ENCODE measurements around the gene INCENP. TPM values are rescaled to one million over a fixed set of nuclear protein-coding genes. Genes with fewer than 3 reads are reported as not detected.
A peak's percentile ranks its signal among the peaks of the same experiment; 100 is the strongest.

INCENP gene
- total and polyA plus RNA-seq, 10 of the 15 experiments (the other 5 are each of a cell fraction or from before 2014, with no cell fraction given): 1.4 to 96.8 (median 29.0) TPM

DNA sequence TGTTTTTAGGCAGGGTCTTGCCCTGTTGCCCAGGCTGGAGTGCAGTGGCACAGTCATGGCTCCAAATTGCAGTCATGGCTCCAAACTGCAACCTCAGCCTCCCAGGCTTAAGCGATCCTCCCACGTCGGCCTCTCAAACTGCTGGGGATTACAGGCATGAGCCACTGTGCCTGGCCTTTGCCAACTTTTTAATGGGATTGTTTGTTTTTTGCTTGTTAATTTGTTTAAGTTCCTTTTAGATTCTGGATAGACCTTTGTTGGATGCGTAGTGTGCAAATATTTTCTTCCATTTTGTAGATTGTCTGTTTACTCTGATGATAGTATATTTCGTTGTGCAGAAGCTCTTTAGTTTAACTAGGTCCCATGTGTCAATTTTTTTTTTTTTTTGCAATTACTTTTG is 56.2 kb downstream of the INCENP start:
- no peaks in the 10 kb centered on the region for H3K36me3 ChIP-seq (ENCODE audit: control insufficient read depth in 2 of 2, insufficient read depth in 2 of 2, low read length in 1 of 2)
- POLR2A ChIA-PET: interaction anchor here (0.7 kb wide), 1 partner anchor 281 kb away, joined by 3 read pairs; no protein-coding TSS in a partner anchor
- DNase-seq (ENCODE audit: low read depth, low spot score) (no peak), FAIRE-seq (no peak), ATAC-seq (no peak)
- H3K4me2 ChIP-seq (ENCODE audit: control insufficient read depth, insufficient read depth): no peak overlapping the region
- H4K20me1 ChIP-seq (ENCODE audit: control insufficient read depth, insufficient read depth): no peaks in the 10 kb centered on the region
- RAD21 ChIA-PET (ENCODE audit: unreplicated experiment): no interaction called here
- H3K4me3 ChIP-seq: no peak overlapping the region
- H3K9me3 ChIP-seq (replicated peaks; ENCODE audit: control insufficient read depth, insufficient read depth, low read length): no peaks in the 10 kb centered on the region
- peaks cover 3% of the 10 kb centered on the region; the same call in 1 of the 2 replicates for H3K4me1 ChIP-seq (ENCODE audit: control insufficient read depth, insufficient read depth, low read length)
- no peaks in the 10 kb centered on the region; a peak in 1 of 4 replicates for H3K27me3 ChIP-seq (replicated peaks in 1 of 2; ENCODE audit: control insufficient read depth in 2 of 2, insufficient read depth in 2 of 2, low read length in 1 of 2)
- in situ Hi-C loops (cut with MboI) (no loop called here), intact Hi-C loops (cut with micrococcal nuclease; ENCODE audit: unreplicated experiment) (no loop called here)
- no peak for TF ChIP-seq SIN3A (IDR thresholded peaks at IDR 0.05; ENCODE audit: low read depth, low read length)
- TF ChIP-seq CBX3 (IDR thresholded peaks at IDR 0.05; ENCODE audit: borderline replicate concordance, low read depth): no peak
- TF ChIP-seq SREBF2 (IDR thresholded peaks at IDR 0.05; ENCODE audit: low read length): no peak
- no peak for TF ChIP-seq BMI1 (IDR thresholded peaks at IDR 0.05; ENCODE audit: borderline replicate concordance)
- TF ChIP-seq SREBF1 (IDR thresholded peaks at IDR 0.05; ENCODE audit: low read length): no peak
- no peak overlapping the region for H3K9ac ChIP-seq (ENCODE audit: control insufficient read depth, insufficient read depth, low read length)
- CTCF ChIA-PET: no interaction called here
- SMC1A ChIA-PET (ENCODE audit: uncharacterized antibody, unreplicated experiment): no interaction called here
- WGBS (ENCODE audit: insufficient coverage, insufficient replicate concordance, low lambda C conversion rate, missing lambda C conversion rate): 56% methylated on average over 5 of the region's 5 CpGs
- H3K79me2 ChIP-seq (ENCODE audit: control insufficient read depth, insufficient read depth, low read length): no peaks in the 10 kb centered on the region
- H3K27ac ChIP-seq (ENCODE audit: control insufficient read depth, insufficient read depth): no peak overlapping the region
- no peak overlapping the region for H2AFZ ChIP-seq (ENCODE audit: control insufficient read depth, low read depth, low read length)
- no TSS peak for BruUV-seq (replicated peaks)

- ChIA-PET RAD21 (ENCODE audit: unreplicated experiment) (no interaction called here), POLR2A (no interaction called here), CTCF (no interaction called here), SMC1A (ENCODE audit: uncharacterized antibody, unreplicated experiment) (no interaction called here)
- Histone ChIP-seq H3K4me1 (ENCODE audit: control insufficient read depth, insufficient read depth, low read length) (peaks cover 3% of the 10 kb centered on the region; the same call in 1 of the 2 replicates), H3K4me2 (ENCODE audit: control insufficient read depth, insufficient read depth) (no peak overlapping the region), H3K36me3 (ENCODE audit: control insufficient read depth in 2 of 2, insufficient read depth in 2 of 2, low read length in 1 of 2) (no peaks in the 10 kb centered on the region), H4K20me1 (ENCODE audit: control insufficient read depth, insufficient read depth) (no peaks in the 10 kb centered on the region), H3K79me2 (ENCODE audit: control insufficient read depth, insufficient read depth, low read length) (no peaks in the 10 kb centered on the region), H3K9me3 (replicated peaks; ENCODE audit: control insufficient read depth, insufficient read depth, low read length) (no peaks in the 10 kb centered on the region), H3K27ac (ENCODE audit: control insufficient read depth, insufficient read depth) (no peak overlapping the region), H3K27me3 (replicated peaks in 1 of 2; ENCODE audit: control insufficient read depth in 2 of 2, insufficient read depth in 2 of 2, low read length in 1 of 2) (no peaks in the 10 kb centered on the region; a peak in 1 of 4 replicates), H3K4me3 (no peak overlapping the region), H3K9ac (ENCODE audit: control insufficient read depth, insufficient read depth, low read length) (no peak overlapping the region), H2AFZ (ENCODE audit: control insufficient read depth, low read depth, low read length) (no peak overlapping the region)
- DNase-seq (ENCODE audit: low read depth, low spot score) (no peak), FAIRE-seq (no peak), ATAC-seq (no peak)
- WGBS (ENCODE audit: insufficient coverage, insufficient replicate concordance, low lambda C conversion rate, missing lambda C conversion rate): 0% methylated on average over 2 of the region's 2 CpGs
- BruUV-seq (replicated peaks): no TSS peak
- intact Hi-C loops (cut with micrococcal nuclease; ENCODE audit: unreplicated experiment): no loop called here
- in situ Hi-C loops (cut with MboI): no loop called here
- TF ChIP-seq EED (IDR thresholded peaks at IDR 0.05; ENCODE audit: low read depth) (no peak), SPI1 (IDR thresholded peaks at IDR 0.05; ENCODE audit: borderline replicate concordance, insufficient read depth, low read depth, low read length) (peak; percentile 35; the same call in 1 of the 2 replicates), GABPA (IDR thresholded peaks at IDR 0.05; ENCODE audit: low read depth) (no peak)
- TF ChIP-seq, protein P1, sequence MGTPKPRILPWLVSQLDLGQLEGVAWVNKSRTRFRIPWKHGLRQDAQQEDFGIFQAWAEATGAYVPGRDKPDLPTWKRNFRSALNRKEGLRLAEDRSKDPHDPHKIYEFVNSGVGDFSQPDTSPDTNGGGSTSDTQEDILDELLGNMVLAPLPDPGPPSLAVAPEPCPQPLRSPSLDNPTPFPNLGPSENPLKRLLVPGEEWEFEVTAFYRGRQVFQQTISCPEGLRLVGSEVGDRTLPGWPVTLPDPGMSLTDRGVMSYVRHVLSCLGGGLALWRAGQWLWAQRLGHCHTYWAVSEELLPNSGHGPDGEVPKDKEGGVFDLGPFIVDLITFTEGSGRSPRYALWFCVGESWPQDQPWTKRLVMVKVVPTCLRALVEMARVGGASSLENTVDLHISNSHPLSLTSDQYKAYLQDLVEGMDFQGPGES (IDR thresholded peaks at IDR 0.05): no peak
These were observed 57.3 kb downstream of the INCENP start for GRCh38 chr11:62181097-62181496.
